CD4-positive, alpha-beta T cell treated with Interferon alpha-2 for 1 hour (primary cell): ENCODE measurements around the gene WDR54.
"Not testable (repeated sequence)": the region's sequence is repeated elsewhere in the genome, so short reads cannot be mapped to it uniquely, and the experiment has no call there.

ENCODE experiments used
- DNase-seq, 2 donors: peaks; one replicate each; pipeline ENCODE4 v3.0.0-alpha.2; 2020 to 2022

Gene WDR54

DNA sequence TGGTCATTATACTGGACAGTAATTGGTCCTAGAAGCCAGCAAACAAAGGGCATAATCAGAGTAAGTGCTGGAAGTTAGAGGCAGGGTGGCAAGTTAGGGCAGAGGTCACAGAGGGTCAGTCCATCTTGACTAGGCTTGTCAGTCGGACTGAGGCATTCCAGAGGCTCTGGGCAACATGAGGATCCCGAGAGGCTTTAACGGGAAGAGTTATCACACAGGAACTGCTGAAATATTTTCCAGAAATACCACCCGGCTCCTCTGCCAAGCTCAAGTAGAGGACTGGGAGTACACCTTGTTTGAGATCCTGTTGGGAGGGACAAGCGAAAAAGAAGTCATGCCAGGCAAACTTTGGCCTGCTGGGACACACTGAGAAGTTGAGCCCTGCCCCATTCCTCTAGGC, 13.8 kb upstream of the WDR54 start:
- no peak for DNase-seq

DNA sequence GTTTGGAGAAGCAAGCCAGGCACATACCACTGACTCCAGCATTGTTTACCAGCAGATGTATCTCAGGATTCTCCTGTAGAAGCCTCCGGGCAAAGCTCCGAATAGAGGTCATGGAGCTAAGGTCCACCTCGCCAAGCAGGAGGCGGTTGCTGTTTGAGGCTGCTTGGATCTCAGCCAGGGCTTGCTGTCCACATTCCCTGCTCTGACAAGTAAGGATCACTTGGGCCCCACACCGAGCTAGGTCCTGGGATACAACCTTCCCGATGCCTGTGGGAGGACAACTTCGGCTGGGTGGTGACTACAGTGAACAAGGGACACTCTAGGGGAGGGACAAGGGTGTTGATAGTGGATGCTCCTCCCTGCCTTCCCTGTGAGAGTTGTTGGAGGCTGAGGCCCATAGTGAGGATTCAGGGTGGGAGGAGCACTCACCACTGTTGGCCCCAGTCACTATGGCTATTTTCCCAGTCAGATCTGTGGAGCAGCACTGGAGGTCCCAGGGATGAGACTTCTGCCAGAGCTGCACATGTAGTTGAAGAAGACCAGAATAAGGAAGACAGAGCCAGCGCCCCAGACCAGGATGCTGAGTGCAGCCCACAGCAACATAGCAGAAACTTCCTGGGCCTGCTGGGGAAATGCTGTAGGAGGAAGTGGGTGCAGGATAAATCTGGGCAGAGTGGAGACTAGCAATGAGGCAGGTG, 8.4 kb upstream of the WDR54 start:
- DNase-seq, result no peak

DNA sequence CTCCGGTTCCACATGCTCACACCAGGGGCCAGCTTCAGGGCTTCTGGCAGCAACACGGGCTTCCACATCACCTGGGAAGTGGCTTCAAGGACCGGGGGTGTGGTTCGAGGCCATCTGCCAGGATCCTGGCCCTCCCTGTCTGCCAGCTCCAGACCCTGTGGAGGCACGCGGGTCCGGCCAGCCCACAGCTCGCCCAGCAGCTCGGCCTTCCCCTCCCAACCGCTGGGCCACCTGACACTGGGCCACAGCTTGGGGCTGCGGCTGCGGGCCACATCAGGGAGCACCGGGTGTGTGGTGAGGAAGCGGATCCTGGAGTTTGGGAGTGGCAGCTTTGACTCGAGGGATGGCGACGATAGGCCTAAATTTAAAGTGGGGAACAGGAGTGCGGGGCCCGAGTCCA, 7.1 kb upstream of the WDR54 start:
- no peak for DNase-seq

DNA sequence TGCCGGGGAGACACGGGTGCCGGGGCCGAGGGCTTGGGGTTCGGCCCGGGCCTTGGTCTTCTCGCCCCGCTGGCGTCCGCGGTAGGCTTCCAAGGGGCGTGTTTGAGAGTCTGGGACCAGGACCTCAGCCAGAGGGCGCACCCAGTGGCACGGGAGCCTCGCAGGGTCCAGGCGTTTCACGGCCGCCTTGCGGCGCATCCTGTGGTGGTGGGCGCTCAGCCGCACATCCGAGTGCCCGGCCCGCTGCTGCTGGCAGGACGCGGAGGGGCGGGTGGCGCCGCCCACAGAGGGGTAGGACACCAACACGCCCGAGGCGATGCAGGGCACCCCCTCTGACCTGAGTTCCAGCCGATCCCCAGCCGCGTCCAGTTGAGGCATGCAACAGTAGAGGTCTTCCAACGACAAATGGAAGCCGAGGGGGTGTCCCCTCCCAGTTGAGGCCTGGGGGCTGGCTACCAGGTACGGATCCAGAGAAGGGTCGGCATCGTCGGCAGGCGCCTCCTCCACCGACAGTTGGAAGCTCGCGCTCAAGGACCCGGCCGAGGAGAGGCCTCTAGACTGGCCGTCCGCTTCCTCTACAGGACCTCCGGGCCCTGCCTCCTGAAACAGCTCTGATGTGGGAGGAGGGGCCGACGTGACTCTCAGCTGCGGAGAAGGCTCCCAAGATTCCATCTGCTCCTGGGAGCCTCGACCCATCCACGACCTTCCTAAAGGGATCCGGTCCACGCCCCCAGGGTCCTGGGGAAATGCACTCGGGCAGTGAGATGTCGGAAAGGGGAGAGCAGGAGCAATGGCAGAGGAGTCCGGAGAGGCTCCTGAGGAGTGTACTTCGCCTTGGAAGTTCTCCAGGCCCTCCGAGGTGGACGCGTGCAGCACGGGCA, 6.4 kb upstream of the WDR54 start:
- peak; percentile 17 to 21 for DNase-seq

DNA sequence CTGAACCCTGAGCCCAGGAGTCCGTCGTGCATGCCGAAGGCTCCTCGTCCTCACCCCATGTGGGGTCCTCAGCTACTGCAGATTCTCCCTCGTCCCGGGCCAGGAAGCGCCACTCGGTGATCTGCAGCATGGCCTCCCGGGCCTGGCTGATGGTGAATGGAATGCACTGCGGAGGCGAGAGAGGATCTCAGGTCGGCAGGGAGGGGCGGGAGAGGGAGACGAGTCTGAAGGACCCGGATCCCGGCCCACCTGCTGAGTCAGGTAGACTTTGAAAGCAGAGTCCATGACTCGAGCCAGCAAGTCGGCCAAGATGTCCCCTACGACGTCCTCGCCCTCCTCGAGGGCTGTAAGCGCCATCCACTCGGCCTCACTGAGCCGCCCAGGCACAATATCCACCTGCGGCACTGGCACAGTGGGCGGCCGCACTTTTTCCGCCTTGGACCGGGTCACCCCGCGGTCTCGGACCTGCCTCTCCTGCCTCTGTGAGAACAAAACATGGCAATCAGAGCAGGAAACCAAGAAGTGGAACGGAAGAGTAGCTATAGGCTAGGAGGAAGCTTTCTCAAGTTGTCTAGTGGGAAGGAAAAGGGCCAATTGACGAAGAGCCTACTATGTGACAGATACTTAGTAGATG, 5.7 kb upstream of the WDR54 start:
- DNase-seq, result no peak

DNA sequence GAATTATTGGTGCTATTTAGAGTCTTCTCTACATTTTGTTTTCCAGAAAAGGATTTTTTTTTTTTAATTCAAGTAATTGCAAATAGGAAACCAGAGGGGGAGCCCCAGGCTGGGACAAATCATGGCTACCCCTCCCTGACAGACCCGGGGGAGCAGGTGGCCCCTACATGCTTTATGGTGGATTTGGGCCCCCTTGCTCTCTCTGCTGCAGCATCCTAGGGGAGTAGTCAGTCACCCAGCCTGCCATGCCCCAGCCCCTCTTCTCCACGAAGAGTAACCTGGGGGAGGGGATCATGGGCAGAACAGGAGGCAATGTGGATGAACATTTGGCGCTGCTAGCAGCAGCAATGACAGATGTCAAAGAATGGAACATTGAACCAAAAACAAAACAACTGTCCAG, 4.8 kb upstream of the WDR54 start:
- no peak for DNase-seq

DNA sequence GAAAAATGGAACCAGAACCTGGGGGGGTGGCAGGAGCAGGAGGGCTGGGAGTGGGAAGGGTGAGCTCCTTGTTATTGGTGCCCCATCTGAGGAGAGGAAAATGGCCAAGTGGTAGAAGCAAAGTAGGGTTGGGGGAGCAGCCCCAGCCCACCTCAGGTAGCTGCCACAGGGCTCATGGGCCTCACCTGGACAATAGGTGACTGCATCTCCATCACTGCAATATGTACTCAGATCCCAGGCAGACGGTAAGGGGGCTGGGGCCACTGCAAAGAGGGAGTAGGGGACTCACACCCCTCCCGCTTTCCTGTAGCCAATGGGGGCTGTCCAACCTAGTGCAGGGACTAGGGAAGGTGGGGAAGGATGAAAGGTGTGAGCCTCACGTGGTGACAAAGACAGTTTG, 4.3 kb upstream of the WDR54 start:
- no peak for DNase-seq

DNA sequence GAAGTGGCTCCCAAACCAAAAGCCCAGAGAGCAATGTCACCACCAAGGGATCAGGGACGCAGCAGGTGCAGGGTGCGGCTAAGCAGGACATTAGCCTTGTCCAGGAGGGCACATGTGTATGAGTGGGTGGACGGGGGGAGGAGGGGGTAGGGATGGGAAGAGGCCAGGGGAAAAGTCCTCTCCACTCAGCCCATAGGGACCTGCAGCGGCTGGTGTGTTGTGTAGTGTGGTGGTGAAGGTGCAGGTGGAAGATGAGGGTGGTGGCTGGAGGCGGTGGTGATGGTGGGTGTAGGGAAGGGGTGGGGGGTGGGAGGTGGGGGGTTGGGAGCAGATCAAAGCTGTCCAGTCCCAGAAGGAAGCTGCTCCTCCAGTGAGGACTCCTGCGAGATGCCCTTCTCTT, 3.8 kb upstream of the WDR54 start:
- no peak for DNase-seq

DNA sequence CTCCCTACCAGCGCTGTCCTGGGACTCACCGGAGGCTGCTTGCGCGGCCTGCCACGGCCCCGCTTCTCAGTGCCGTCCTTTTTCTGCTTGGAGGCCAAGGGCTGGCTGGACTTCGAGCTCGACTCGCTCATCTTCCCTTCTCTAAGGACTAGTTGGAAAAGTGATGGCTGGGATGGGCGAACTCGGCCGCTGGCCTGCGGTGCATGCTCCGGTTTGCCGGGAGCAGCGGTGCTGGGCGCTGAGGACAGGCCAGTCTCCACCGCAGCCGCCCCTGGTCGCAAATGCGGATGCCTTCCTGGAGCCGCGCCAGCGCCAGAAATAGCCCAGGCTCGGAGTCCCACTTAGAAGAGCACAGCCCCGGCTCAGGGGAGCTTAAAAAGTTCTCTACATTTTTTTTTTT, 3.2 kb upstream of the WDR54 start:
- DNase-seq, result no peak

DNA sequence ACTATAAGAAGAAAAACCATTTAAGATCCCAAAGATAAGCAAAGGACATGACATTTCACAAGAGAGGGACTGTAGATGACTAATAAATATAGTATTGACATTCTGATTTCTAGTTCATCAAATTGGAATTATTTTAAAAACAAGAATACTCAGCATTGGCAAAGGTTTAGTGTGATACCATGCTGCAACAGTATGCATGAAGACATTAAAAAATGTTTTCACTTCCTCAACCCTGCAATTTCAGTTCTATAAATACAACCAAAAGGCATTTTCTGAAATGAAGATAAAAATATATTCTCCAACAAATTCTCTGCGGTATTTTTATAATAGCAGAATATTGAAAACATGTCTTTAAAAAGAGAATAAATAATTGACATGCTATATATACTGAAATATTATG, 2.2 kb upstream of the WDR54 start:
- no peak for DNase-seq

DNA sequence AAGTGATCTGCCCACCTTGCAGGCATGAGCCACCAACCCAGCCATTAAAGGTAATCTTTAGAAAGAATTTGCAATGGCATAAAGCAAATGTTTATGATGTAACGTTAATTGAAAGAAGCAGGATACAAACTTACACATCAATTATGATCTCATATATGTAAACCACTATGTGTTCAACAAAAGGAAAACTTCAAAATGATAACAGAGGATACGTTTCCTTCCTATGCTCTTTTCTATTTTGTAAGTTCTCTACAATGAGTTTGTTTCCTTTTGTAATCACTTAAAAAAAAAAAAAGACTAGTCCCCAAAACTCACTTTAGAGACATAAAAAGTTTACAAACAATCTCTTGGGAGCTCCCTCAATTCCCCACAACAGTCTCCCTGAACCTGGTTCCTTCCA, 1.5 kb upstream of the WDR54 start:
- no peak for DNase-seq

DNA sequence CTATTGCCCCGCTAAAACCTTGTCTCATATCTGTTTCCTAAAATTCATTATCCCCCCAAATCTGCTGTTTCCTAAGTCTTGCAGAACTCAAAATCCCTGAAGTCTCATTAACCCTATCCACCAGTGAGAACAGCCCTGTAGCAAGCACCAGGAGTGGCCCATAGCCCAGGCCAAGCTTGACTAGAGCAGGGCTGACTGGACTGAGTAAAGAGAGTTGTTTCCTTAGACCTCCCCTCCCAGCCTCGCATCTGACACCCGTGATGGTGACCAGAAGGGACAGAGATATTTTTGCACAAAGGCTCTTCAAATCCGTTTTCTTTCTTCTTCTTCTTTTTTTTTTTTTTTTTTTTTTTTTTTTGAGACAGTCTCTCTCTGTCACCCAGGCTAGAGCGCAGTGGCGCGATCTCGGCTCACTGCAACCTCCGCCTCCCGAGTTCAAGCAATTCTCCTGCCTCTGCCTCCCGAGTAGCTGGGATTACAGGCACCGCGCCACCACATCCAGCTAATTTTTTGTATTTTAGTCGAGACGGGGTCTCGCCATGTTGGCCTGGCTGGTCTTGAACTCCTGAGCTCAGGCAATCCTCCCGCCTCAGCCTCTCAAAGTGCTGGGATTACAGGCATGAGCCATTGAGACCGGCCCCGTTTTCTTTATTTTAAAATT, 957 bp upstream of the WDR54 start:
- not testable (repeated sequence) for DNase-seq

DNA sequence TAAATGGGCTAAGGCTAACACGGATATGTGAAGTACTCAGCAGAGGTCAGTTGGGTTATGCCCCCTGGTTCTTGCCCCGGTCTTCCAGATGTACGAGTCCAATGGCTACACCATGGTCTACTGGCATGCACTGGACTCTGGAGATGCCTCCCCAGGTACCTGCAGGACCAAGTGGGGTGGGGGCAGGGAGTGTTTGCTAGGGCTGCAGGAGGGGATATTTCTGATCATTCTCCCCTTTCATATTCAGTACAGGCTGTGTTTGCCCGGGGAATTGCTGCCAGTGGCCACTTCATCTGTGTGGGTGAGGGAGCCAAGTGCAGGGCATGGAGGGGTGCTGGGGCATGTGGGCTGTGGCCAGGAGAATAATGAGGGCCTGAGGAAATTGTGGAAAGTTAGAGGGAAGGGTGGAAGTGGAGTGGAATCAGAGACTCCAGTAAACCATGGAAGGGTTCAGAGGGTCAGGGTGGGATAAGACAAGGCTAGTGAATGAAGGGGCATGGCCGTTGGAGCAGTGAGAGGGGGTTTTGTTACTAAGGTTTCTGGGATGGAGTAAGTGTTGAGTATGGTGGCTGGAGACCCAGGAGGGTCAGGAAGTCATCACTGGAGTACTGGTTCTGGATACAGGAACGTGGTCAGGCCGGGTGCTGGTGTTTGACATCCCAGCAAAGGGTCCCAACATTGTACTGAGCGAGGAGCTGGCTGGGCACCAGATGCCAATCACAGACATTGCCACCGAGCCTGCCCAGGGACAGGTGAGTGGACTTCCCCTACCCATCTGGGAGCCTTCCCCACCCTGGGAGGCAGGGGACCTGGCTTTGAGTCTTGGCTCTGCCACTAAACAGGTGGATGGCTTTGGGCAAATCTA, 1.9 kb downstream of the WDR54 start:
- DNase-seq, result no peak

DNA sequence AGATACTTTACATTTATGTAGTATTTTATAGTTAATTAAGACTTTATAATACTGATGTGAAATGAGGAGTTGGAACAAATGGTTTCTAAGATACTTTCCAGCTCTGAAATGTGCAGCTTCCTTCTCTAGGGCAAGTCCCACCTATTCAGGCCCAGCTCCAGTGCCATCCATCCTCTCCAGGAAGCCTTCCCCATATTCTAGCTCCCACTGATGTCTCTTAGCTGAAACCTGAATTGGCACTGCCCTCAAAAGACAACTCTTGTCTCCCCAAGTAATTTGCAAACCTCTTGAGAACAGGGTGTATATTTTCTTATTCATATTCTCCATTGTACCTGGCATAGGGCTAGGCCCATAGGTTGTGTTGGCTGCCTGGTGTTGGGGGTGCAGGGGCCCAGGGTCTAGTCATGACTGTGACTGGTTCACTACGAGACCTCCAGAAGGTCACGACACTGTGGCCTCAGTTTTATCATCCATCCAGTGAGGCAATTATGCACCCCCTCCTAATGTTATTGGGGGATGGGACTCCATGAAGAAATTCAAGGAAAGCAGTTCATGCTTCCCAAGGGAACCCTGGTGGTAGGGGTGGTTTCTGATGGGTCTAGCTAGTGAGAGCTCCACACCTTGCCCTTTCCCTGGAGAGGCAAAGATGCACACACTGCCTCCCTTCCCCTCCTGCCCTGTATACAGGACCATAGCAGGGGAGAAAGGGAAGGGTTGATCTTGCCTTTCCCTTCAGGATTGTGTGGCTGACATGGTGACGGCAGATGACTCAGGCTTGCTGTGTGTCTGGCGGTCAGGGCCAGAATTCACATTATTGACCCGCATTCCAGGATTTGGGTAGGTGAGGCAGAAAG, 2.8 kb downstream of the WDR54 start:
- DNase-seq, result no peak

DNA sequence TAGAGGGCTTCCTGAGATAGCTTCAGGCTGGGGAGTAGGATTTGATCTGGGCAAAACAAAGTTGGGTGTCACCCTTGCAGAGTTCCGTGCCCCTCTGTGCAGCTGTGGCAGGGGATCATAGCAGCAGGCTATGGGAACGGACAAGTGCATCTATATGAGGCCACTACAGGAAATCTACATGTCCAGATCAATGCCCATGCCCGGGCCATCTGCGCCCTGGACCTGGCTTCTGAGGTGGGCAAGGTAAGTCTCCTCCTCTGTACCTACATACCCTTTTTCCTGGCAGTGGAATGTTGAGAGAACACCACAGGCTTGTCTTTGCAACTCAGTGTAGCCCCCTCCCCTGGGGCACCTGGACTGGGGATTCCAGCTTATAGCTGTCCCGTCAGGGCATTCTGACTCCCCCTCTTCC, 3.5 kb downstream of the WDR54 start:
- DNase-seq, result no peak

DNA sequence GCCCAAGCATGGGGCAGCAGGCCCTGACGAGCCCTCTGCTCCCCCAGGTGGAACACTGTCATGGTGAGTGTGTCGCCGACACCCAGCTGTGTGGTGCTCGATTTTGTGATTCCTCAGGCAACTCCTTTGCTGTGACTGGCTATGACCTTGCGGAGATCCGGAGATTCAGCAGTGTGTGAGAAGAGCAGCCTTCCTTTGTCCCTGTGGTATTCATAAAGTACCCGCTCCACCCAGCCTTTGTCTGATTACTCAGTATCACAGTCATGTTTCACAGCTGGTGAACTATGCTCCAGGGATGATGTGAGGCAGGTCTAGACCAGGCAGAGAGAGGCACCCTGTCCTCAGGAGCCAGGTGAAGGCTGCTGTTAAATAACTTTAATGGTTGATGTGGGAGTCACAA, 4.0 kb downstream of the WDR54 start:
- no peak for DNase-seq

DNA sequence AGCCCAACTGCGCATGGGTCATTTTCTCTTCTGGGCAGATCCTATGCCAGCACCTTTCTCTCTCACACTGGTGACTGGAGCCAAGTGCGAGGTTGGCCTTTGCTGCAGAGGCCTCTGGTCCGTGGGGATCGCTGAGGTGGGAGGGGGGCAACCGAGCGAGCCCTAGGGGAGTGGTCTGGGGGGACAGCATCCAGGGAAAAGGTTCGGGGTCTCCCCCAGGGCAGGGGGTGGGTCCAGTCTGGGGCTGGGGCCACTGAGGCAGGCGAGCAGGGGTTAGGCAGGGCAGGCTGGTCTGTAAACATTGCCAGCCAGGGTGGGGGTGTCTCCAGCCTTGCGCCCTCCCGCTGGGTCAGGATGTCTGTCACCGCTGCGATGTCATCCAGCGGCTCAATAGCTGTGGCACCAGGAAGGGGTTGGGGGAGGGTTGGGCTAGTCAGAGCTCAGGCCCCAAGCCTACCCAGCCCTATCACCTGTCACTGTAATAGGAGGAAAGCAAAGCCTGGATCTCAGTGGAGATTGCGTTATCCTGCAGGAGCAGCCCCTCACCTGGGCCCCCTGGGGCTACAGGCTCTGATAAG, 4.7 kb downstream of the WDR54 start:
- DNase-seq, result no peak

DNA sequence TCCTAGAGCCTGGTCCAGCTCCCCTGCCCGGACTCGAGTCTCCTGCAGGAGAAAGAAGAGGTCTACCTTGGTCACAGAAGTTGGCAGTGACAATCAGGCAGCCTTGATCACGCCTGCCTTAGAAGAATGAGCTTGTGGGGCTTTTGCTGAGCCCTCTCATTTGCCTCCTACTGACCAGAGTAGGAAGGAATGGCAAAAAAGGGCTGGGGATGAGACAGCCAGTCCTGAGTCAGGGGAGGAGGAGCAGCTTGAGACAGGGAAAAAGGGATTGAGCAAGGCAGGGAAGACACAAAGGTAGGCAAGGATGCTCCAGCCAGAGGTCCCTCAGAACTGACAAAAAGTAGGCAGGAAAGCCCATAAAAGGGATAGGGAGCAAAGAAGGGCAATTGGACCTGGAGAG, 6.0 kb downstream of the WDR54 start:
- no peak for DNase-seq

DNA sequence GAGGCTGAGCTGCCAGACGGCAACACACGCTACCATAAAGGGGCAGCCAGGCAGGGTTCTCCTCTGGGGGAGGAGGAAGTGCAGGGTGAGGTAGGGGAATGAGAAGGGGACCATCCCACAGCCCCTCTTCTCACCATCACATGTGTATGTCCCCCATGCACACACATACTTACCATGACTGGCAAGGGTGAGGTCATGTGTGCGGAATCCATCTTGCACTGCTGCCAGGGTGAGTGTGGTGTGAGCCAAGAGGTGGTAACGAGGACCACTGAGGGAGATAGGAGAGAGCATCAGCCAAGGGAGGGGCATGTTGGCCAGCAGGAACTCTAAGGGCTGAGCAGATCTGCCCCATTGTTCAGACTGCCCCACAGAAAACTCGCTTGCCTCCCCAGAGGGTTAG, 7.1 kb downstream of the WDR54 start:
- DNase-seq, result no peak

DNA sequence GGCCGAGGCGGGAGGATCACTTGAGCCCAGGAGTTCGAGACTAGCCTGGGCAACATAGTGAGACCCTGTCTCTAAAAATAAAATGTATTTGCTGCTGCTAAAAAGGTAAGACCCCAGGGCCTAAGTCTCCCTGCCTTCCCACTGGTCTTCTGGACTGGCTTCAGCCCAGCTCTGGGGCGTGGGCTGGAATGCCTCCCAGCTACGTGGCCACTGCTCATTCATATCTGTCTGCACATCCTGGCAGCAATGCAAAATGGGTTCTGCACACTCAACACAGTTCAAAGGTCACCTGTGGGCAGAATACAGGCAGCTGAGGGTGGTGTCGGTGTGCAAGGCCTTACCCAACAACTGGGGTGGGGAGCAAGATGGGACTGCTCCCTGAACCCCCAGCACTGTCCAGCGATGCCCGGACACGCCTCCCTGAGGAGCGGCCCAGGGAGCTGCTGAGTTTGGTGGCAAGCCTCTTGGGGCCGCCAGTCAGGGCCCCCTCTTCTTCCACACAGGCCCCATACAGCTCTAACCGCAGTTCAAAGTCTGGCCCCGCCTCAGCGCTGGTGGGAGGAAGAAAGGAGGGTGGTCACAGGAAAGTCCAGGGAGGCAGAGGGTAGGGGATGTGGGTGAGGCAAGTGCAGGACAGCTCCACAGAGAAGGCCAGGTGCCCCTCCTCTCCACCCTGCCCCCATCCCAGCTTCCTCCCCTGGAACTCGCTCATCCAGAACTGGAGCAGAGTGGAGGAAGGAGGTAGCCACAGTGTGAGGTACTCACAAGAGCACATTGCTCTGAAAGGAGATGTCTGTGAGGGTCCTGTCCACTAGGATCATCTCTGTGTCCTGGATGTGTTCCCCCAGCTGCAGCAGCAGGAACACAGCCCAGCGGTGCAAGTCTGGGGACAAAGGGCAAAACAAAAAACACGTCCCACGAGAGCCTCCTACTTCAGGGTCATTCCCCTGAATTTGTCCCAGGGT, 8.2 kb downstream of the WDR54 start:
- no peak for DNase-seq
